Activated CD4-positive, alpha-beta T cell treated with anti-CD3 and anti-CD28 coated beads for 4 hours (primary cell): ENCODE measurements around the gene RPL21.
"Not testable (repeated sequence)": the region's sequence is repeated elsewhere in the genome, so short reads cannot be mapped to it uniquely, and the experiment has no call there.

Experiments
- DNase-seq, 2 donors: peaks; one replicate each; pipeline ENCODE4 v3.0.0-alpha.2; 2020

RPL21 gene

DNA sequence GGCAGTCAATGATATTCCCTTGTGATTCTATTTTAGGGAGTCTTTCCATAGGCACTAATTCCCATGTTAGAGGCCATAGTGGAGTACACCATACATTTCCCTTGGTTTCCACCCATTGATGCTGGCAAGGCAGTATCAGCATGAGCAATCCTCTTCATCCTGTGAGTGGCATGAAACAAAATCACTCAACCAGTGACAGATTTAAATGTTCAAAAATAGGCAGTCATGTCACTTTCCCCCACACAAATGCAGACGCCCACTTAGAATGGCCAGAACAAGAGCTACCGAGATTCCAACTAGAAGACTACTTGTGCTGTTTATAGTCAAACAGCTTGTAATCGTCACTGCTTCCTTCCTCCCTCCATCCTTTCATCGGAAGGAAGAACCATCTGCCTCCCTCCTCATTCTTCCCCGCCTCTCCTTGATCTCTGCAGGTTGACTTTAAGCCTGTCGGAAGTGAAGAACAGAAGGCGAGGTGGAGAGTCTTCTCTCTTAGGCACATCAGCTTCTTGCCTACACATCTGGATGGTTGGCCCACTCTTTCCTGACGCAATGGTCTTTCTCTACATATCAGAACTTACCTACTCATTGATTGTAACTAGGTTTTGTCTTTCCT lies 41.8 kb downstream of the RPL21 start:
- no peak for DNase-seq

DNA sequence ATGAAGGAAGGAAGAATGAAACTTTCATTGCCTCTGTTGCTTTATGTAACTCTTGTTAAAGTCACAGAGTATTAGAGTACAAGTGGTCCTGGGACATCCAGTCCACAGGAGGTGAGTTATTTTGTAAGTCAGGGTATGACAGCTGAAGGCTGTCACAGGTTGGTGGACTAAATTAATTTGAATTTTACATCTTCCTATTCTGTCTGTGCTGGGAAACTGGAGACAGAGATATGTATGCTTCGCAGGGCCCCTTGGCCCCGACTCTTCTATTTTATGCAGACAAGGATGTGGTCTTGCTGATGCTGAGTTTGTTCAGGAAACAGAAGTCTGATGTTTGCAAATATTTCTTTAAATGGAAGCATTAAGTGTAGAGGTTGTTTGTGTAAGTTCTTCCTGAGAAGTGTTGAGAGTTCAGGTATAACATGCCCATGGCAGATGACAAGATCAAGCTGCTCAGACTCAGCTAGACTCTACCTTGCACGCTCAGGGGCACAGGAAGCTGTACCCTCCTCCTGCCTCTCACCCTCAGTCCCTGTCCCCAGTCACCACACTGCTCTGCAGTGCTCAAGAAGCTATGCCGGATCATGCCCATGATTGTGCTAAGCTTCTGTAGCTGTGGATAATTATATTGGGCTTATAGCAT lies 42.6 kb downstream of the RPL21 start:
- no peak for DNase-seq

DNA sequence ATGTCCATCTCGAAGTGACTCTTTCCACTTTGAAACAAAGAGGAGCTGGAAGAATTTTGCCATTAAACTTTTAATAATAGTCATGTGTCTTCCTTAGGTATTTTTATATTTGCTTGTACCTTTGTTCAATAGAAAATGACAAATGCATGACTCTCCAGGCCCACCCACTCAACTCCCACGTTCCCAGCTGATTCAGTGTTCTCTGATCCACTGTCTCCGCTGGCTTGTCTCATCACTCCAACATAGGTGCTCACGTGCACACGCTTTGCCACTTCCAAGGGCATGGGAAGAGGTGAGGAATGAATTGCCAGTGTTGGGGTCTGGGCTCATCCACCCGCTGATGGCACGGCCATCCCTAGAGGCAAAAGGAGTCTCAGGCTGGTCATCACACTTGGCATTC lies 43.7 kb downstream of the RPL21 start:
- peak; percentile 23 to 25 for DNase-seq

DNA sequence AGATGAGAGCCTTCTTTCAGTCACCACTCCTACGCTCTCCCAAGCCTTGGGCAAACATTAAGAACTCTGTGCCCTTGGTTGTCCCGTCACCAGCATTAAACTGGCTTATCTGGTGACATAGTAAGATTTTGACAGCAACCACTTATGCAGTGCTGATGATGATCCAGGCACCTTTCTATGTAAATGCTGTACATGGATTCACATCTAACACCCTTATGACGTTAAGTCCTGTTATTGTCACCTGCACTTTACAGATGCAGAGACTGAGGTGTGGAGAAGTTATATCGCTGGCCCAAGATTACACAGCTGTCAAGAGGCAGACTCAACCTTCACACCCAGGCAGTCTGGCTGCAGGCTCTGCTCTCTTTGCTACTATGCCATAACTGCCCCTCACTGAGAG lies 44.3 kb downstream of the RPL21 start:
- no peak for DNase-seq

DNA sequence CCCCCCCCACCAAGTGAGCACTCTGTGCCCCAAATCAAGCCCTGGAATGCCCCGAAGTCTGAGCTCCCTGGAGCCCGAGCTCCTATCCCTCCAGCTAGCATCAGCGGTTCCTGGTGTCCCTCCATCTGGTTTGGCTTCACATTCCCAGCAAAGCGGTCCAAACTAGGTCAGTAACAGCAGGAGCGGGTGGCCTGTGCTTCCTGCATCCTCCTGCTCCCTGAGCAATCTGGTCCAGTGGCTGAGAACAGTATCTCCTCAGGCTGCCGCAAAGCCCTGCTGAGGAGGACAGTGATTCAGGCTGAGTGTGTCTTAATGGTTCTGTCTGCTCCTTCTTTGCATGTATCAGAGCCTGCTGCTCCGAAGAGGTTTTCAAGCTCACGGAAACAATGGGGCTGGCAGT lies 45.1 kb downstream of the RPL21 start:
- no peak for DNase-seq

DNA sequence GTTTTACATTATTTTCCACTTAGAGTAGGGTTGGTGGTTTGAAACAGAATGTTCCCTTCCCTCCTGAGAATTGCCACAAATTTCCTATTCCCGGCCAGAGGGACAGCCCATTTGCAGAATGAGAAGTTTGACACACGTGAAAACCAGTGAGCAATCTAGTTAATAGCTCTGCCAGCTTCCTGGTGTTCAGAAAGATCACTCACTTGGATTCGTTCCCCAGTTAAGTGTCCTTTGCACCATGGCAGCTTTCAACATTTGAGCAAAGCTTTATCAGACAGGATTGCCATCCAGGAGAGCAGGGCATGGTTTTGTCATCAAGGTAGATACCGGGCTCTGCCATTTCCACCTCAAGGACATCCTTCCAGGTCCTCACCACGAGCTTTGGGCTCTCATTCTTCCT lies 47.5 kb downstream of the RPL21 start:
- no peak for DNase-seq

DNA sequence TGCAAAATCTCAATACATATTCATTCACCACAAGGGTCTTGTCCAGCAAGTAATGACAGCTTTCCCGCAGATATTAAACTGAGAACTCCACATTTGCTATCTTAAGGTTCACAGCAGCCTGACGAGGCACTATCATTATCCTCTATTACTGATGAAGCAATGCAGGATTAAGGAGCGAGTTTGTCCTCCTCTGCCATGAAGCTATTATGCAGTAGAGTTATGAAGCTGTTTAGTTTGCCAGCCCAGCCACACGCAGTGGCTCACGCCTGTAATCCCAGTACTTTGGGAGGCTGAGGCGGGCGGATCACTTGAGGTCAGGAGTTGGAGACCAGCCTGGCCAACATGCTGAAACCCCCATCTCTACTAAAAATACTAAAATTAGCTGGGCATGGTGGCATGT lies 49.0 kb downstream of the RPL21 start:
- DNase-seq = not testable (repeated sequence)

DNA sequence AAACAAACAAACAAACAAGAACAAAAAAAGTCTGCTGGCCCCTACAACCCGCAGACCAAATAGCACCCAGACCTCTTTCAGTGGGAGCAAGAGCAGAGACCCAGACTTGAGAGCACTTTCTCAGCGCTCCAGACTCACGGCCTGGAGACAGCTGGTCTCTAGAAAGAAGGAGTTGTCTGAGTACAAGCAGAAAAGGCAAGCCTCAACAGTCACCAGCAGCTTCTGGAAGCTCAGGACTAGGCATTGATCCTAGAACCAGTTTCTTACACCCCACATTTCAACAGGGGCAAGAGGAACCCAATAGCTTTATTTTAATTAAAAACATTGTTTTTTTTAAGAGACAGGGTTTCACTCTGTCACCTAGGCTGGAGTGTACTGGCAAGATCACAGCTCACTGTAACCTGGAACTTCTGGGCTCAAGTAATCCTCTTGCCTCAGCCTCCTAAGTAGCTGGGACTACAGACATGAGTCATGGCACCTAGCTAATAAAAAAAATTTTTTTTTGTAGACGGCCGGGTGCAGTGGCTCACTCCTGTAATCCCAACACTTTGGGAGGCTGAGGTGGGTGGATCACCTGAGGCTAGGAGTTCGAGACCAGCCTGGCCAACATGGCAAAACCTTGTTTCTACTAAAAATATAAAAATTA lies 49.7 kb downstream of the RPL21 start:
- DNase-seq = no peak

DNA sequence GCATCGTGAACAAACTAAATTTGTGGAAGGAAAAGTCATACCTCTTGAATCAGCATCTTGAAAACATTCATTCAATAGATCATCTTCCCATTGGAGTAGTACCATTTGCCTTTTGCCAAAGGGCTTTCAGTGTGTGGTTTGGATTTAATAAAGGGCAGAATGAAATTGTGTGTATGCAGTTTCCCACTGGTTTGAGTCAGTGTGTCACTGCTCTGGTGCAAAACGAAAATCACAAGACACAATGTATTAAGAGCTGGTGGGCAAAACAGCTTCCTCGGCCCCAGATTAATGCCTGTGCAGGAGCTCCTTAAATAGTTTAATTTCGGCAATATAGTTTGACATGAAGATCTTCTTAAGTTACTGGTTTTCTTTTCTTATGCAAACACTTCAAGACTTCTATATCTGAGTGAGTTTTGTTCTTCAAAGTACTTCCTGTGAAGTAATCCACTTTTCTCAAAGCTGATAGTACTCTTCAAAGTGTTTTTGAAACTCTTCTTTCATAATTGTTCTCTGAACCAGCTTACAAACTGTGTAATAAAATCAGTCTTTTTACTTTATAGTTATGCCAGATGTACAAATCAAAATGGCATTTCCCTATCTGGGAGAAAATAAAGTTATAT lies 51.4 kb downstream of the RPL21 start:
- no peak for DNase-seq

DNA sequence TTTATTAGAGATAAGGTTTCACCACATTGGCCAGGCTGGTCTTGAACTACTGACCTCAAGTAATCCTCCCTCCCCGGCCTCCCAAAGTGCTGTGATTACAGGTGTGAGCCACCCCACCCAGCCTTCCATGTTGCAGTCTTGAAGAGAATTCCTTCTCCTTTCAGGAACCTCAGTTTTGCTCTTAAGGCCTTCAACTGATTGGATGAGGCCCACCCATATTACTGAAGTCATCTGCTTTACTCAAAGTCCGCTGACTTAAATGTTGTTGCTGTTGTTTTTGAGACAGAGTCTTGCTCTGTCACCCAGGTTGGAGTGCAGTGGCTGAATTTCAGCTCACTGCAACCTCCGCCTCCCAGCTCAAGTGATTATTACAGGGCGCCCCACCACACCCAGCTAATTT lies 52.7 kb downstream of the RPL21 start:
- no peak for DNase-seq

DNA sequence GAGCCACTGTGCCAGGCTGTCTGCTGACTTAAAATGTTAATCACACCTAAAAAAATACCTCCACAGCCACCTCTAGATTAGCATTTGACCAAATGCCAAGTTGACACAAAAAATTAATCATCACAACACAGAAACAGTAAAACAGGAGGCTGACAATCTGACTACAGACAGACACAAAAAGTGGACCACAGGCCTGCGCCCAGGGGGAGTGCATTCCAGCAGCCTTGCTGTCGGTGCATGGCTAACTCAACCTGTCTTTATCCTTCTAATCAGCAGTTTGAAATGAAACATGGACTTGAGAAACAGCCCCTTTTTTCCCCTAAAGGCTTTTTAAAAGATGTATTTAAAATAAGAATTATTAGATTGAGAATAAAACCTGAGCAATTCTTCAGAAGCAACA lies 53.3 kb downstream of the RPL21 start:
- no peak for DNase-seq
